ENCODE results near the gene S100A12. TPM values are rescaled to one million over a fixed set of nuclear protein-coding genes. Genes with fewer than 3 reads are reported as not detected.

The S100A12 gene
- total RNA-seq, 2 experiments from 2014 or later: not detected

- Mint-ChIP-seq H3K9me3 (no peaks in the 10 kb centered on the region), H3K27me3 (ENCODE audit: low read depth) (peaks cover 5% of the 10 kb centered on the region), H3K27ac (no peak overlapping the region), H3K36me3 (ENCODE audit: low read depth) (no peaks in the 10 kb centered on the region), H3K4me1 (ENCODE audit: low read depth) (peaks cover 13% of the 10 kb centered on the region), H3K4me3 (no peak overlapping the region)
- CTCF ChIA-PET: interaction anchor here (0.8 to 3.2 kb wide), 5 partner anchors 46 to 128 kb away, joined by 3 to 25 read pairs (median 5); partner anchors contain the start of gene S100A9
- intact Hi-C loops (cut with micrococcal nuclease): loop anchor here (1.0 kb wide), 1 partner anchor 49 kb away; no protein-coding TSS in a partner anchor
- DNase-seq: no peak
These were observed 28.7 kb upstream of the S100A12 start for GRCh38 chr1:153404086-153404635.

- intact Hi-C loops (cut with micrococcal nuclease): loop anchor here (1.0 kb wide), 1 partner anchor 48 kb away; no protein-coding TSS in a partner anchor
- Mint-ChIP-seq H3K4me3 (no peak overlapping the region), H3K4me1 (ENCODE audit: low read depth) (peaks cover 13% of the 10 kb centered on the region), H3K9me3 (no peaks in the 10 kb centered on the region), H3K27ac (no peak overlapping the region), H3K36me3 (ENCODE audit: low read depth) (no peaks in the 10 kb centered on the region), H3K27me3 (ENCODE audit: low read depth) (peaks cover 5% of the 10 kb centered on the region)
- CTCF ChIA-PET: interaction anchor here (1.1 to 3.2 kb wide), 4 partner anchors 46 to 90 kb away, joined by 3 to 25 read pairs (median 4); partner anchors contain the start of gene S100A9
- no peak for DNase-seq
These were observed 28.1 kb upstream of the S100A12 start for GRCh38 chr1:153403421-153404085.

- intact Hi-C loops (cut with micrococcal nuclease): no loop called here
- CTCF ChIA-PET: interaction anchor here (1.1 to 3.2 kb wide), 3 partner anchors 45 to 49 kb away, joined by 3 to 25 read pairs (median 3); partner anchors contain the start of gene S100A9
- peaks cover 2% of the 10 kb centered on the region for H3K27me3 Mint-ChIP-seq (ENCODE audit: low read depth)
- no peaks in the 10 kb centered on the region for H3K36me3 Mint-ChIP-seq (ENCODE audit: low read depth)
- no peaks in the 10 kb centered on the region for H3K9me3 Mint-ChIP-seq
- no peak for DNase-seq
- H3K27ac Mint-ChIP-seq: no peak overlapping the region
- peaks cover 9% of the 10 kb centered on the region for H3K4me1 Mint-ChIP-seq (ENCODE audit: low read depth)
- H3K4me3 Mint-ChIP-seq: no peak overlapping the region
These were observed 26.8 kb upstream of the S100A12 start for GRCh38 chr1:153402226-153402625.

GRCh38 chr1:153401461-153401860 is 26.0 kb upstream of the S100A12 start:
- no peak overlapping the region for H3K4me3 Mint-ChIP-seq
- H3K27ac Mint-ChIP-seq: no peak overlapping the region
- no peak for DNase-seq
- peaks cover 2% of the 10 kb centered on the region for H3K27me3 Mint-ChIP-seq (ENCODE audit: low read depth)
- no peaks in the 10 kb centered on the region for H3K9me3 Mint-ChIP-seq
- intact Hi-C loops (cut with micrococcal nuclease): no loop called here
- CTCF ChIA-PET: interaction anchor here (1.1 to 3.2 kb wide), 2 partner anchors 44 to 49 kb away, joined by 3 to 25 read pairs; partner anchors contain the start of gene S100A9
- peaks cover 2% of the 10 kb centered on the region for H3K4me1 Mint-ChIP-seq (ENCODE audit: low read depth)
- H3K36me3 Mint-ChIP-seq (ENCODE audit: low read depth): no peaks in the 10 kb centered on the region

- CTCF ChIA-PET: no interaction called here
These were observed 24.8 kb upstream of the S100A12 start for GRCh38 chr1:153400244-153400643.

GRCh38 chr1:153399401-153400055 is 24.1 kb upstream of the S100A12 start:
- Mint-ChIP-seq H3K4me3 (no peak overlapping the region), H3K27me3 (ENCODE audit: low read depth) (peaks cover under 1% of the 10 kb centered on the region), H3K36me3 (ENCODE audit: low read depth) (no peaks in the 10 kb centered on the region), H3K27ac (no peak overlapping the region), H3K4me1 (ENCODE audit: low read depth) (peaks cover under 1% of the 10 kb centered on the region), H3K9me3 (no peaks in the 10 kb centered on the region)
- DNase-seq: no peak
- CTCF ChIA-PET: no interaction called here
- intact Hi-C loops (cut with micrococcal nuclease): no loop called here

More at GRCh38 chr1:153400244-153400643, 24.8 kb upstream of the S100A12 start:
- Mint-ChIP-seq H3K36me3 (ENCODE audit: low read depth) (no peaks in the 10 kb centered on the region), H3K9me3 (no peaks in the 10 kb centered on the region), H3K27ac (no peak overlapping the region), H3K4me3 (no peak overlapping the region), H3K27me3 (ENCODE audit: low read depth) (peaks cover 2% of the 10 kb centered on the region), H3K4me1 (ENCODE audit: low read depth) (peaks cover 2% of the 10 kb centered on the region)
- no peak for DNase-seq
- intact Hi-C loops (cut with micrococcal nuclease): no loop called here

GRCh38 chr1:153397924-153398651 is 22.7 kb upstream of the S100A12 start:
- no peak overlapping the region for H3K27ac Mint-ChIP-seq
- intact Hi-C loops (cut with micrococcal nuclease): no loop called here
- H3K4me1 Mint-ChIP-seq (ENCODE audit: low read depth): no peaks in the 10 kb centered on the region
- CTCF ChIA-PET: no interaction called here
- H3K27me3 Mint-ChIP-seq (ENCODE audit: low read depth): peaks cover 3% of the 10 kb centered on the region
- no peaks in the 10 kb centered on the region for H3K36me3 Mint-ChIP-seq (ENCODE audit: low read depth)
- no peaks in the 10 kb centered on the region for H3K9me3 Mint-ChIP-seq
- DNase-seq: no peak
- H3K4me3 Mint-ChIP-seq: no peak overlapping the region

- peaks cover 8% of the 10 kb centered on the region for H3K27me3 Mint-ChIP-seq (ENCODE audit: low read depth)
- H3K27ac Mint-ChIP-seq: no peak overlapping the region
- no peaks in the 10 kb centered on the region for H3K4me1 Mint-ChIP-seq (ENCODE audit: low read depth)
- no peaks in the 10 kb centered on the region for H3K9me3 Mint-ChIP-seq
- H3K4me3 Mint-ChIP-seq: no peak overlapping the region
- no peak for DNase-seq
- H3K36me3 Mint-ChIP-seq (ENCODE audit: low read depth): no peaks in the 10 kb centered on the region
- intact Hi-C loops (cut with micrococcal nuclease): no loop called here
- CTCF ChIA-PET: interaction anchor here (0.5 to 0.6 kb wide), 2 partner anchors 39 to 746 kb away, joined by 4 to 7 read pairs; no protein-coding TSS in a partner anchor
These were observed 21.9 kb upstream of the S100A12 start for GRCh38 chr1:153397051-153397923.

GRCh38 chr1:153396461-153396860 is 21.0 kb upstream of the S100A12 start:
- peaks cover 8% of the 10 kb centered on the region for H3K27me3 Mint-ChIP-seq (ENCODE audit: low read depth)
- no peaks in the 10 kb centered on the region for H3K4me1 Mint-ChIP-seq (ENCODE audit: low read depth)
- CTCF ChIA-PET: interaction anchor here (0.5 to 1.1 kb wide), 3 partner anchors 38 to 47 kb away, joined by 3 to 4 read pairs (median 3); no protein-coding TSS in a partner anchor

GRCh38 chr1:153395776-153396175 is 20.4 kb upstream of the S100A12 start:
- H3K9me3 Mint-ChIP-seq: no peaks in the 10 kb centered on the region
- no peaks in the 10 kb centered on the region for H3K4me1 Mint-ChIP-seq (ENCODE audit: low read depth)
- H3K36me3 Mint-ChIP-seq (ENCODE audit: low read depth): no peaks in the 10 kb centered on the region
- H3K4me3 Mint-ChIP-seq: no peak overlapping the region
- intact Hi-C loops (cut with micrococcal nuclease): no loop called here
- no peak overlapping the region for H3K27ac Mint-ChIP-seq
- no peak for DNase-seq
- H3K27me3 Mint-ChIP-seq (ENCODE audit: low read depth): peaks cover 8% of the 10 kb centered on the region
- CTCF ChIA-PET: interaction anchor here (0.5 to 1.1 kb wide), 2 partner anchors 40 to 96 kb away, joined by 3 read pairs; no protein-coding TSS in a partner anchor

More at GRCh38 chr1:153396461-153396860, 21.0 kb upstream of the S100A12 start:
- DNase-seq: no peak
- no peak overlapping the region for H3K4me3 Mint-ChIP-seq
- intact Hi-C loops (cut with micrococcal nuclease): no loop called here
- H3K9me3 Mint-ChIP-seq: no peaks in the 10 kb centered on the region
- H3K36me3 Mint-ChIP-seq (ENCODE audit: low read depth): no peaks in the 10 kb centered on the region
- no peak overlapping the region for H3K27ac Mint-ChIP-seq

GRCh38 chr1:153395136-153395685 is 19.8 kb upstream of the S100A12 start:
- no peaks in the 10 kb centered on the region for H3K9me3 Mint-ChIP-seq
- DNase-seq: no peak
- H3K36me3 Mint-ChIP-seq (ENCODE audit: low read depth): no peaks in the 10 kb centered on the region
- H3K4me3 Mint-ChIP-seq: no peak overlapping the region
- peaks cover 8% of the 10 kb centered on the region for H3K27me3 Mint-ChIP-seq (ENCODE audit: low read depth)
- CTCF ChIA-PET: no interaction called here
- no peak overlapping the region for H3K27ac Mint-ChIP-seq
- no peaks in the 10 kb centered on the region for H3K4me1 Mint-ChIP-seq (ENCODE audit: low read depth)
- intact Hi-C loops (cut with micrococcal nuclease): no loop called here

All from activated naive CD4-positive, alpha-beta T cell treated with anti-CD3 and anti-CD28 coated beads for 36 hours (primary cell).